GM12878 (cell line): Measurements from ENCODE around the gene NCMAP. TPM values are rescaled to one million over a fixed set of nuclear protein-coding genes. Genes with fewer than 3 reads are reported as not detected.
"Not testable (repeated sequence)": the region's sequence is repeated elsewhere in the genome, so short reads cannot be mapped to it uniquely, and the experiment has no call there.

Source experiments
- ATAC-seq: fragments of 200-7000 bp; cut with Tn5 transposase; 3 replicates; pipeline ENCODE4 v1.9.1; 2020; ENCODE audit warnings: mild to moderate bottlenecking, moderate library complexity
- BruUV-seq: library from RNA; stranded (reverse); fragments of 400-500 nt; replicated peaks from 2 replicates; lab custom pipeline; 2021; lab: Mats Ljungman, UMichigan
- CTCF ChIA-PET: fragments of 300-600 bp; sonication (Branson Sonifier 250); formaldehyde crosslinking; extraction: SDS; loops from one replicate; lab custom pipeline; 2021; ENCODE audit warnings: inconsistent platforms; lab: Yijun Ruan, JAX
- POLR2A ChIA-PET: fragments of 350-600 bp; formaldehyde crosslinking; extraction: SDS; loops from one replicate; lab custom pipeline; 2021; ENCODE audit warnings: inconsistent platforms; lab: Charles Lee
- RAD21 ChIA-PET: fragments of 300-600 bp; sonication (Branson Sonifier 250); formaldehyde crosslinking; loops from one replicate; lab custom pipeline; 2023; ENCODE audit warnings: antibody characterized with exemption; ENCODE audit not compliant: unreplicated experiment; lab: Charles Lee
- SMC1A ChIA-PET: fragments of 300-600 bp; sonication (Branson Sonifier 250); formaldehyde crosslinking; loops from one replicate; lab custom pipeline; 2023; ENCODE audit not compliant: unreplicated experiment, uncharacterized antibody; lab: Charles Lee
- DNase-seq: peaks from one replicate; pipeline ENCODE4 v3.0.0-alpha.2; 2011; ENCODE audit warnings: low read depth, low spot score
- FAIRE-seq: peaks from 3 replicates; lab custom pipeline; 2011; peaks lifted over from hg19 to GRCh38; lab: Jason Lieb, UNC
- H2AFZ ChIP-seq: 2 replicates; pipeline ENCODE4 v1.6.0; 2011; ENCODE audit warnings: low read depth, low read length, control low read depth; ENCODE audit not compliant: control insufficient read depth
- H3K27ac ChIP-seq: 2 replicates; pipeline ENCODE4 v1.5.1; 2011; ENCODE audit warnings: control low read depth; ENCODE audit not compliant: control insufficient read depth, insufficient read depth
- H3K27me3 ChIP-seq, 2 experiments: replicated peaks in 1 of 2; 2 replicates each; pipeline versions ENCODE4 v1.6.0 to v1.6.1; 2011; ENCODE audit warnings: low read length in 1 of 2; ENCODE audit not compliant: control insufficient read depth in 2 of 2, insufficient read depth in 2 of 2
- H3K36me3 ChIP-seq, 2 experiments: 2 replicates each; pipeline ENCODE4 v1.5.1; 2011; ENCODE audit warnings: low read length in 1 of 2; ENCODE audit not compliant: control insufficient read depth in 2 of 2, insufficient read depth in 2 of 2
- H3K4me1 ChIP-seq: 2 replicates; pipeline ENCODE4 v1.6.1; 2011; ENCODE audit warnings: mild to moderate bottlenecking, low read length, moderate library complexity, mixed read lengths; ENCODE audit not compliant: control insufficient read depth, insufficient read depth
- H3K4me2 ChIP-seq: 2 replicates; pipeline ENCODE4 v1.6.0; 2011; ENCODE audit warnings: control low read depth; ENCODE audit not compliant: control insufficient read depth, insufficient read depth
- H3K4me3 ChIP-seq: fragments of 200-600 bp; sonication (generic); 2 replicates; pipeline ENCODE4 v1.5.1; 2016
- H3K79me2 ChIP-seq: 2 replicates; pipeline ENCODE4 v1.6.0; 2011; ENCODE audit warnings: low read length; ENCODE audit not compliant: control insufficient read depth, insufficient read depth
- H3K9ac ChIP-seq: 2 replicates; pipeline ENCODE4 v1.8.0; 2011; ENCODE audit warnings: low read length, control low read depth, mixed read lengths; ENCODE audit not compliant: control insufficient read depth, insufficient read depth
- H3K9me3 ChIP-seq: replicated peaks from 3 replicates; pipeline ENCODE4 v1.5.1; 2011; ENCODE audit warnings: mild to moderate bottlenecking, low read length; ENCODE audit not compliant: control insufficient read depth, insufficient read depth
- H4K20me1 ChIP-seq: 2 replicates; pipeline ENCODE4 v1.6.0; 2011; ENCODE audit not compliant: control insufficient read depth, insufficient read depth
- RB1 ChIP-seq: fragments of 450-650 bp; formaldehyde crosslinking; IDR thresholded peaks from 2 replicates; pipeline ENCODE4 v1.6.1; 2017; ENCODE audit warnings: mild to moderate bottlenecking, borderline replicate concordance
- WGBS: methylation state at CpG from one replicate; pipeline ENCODE4 v1.1.6; 2016; ENCODE audit warnings: low lambda C conversion rate; ENCODE audit not compliant: insufficient replicate concordance, insufficient coverage; ENCODE audit errors: missing lambda C conversion rate; 5-methylcytosine and 5-hydroxymethylcytosine counted together
- in situ Hi-C: fragments of 300-500 bp; cut with MboI; formaldehyde crosslinking; loops from 9 replicates; pipeline ENCODE4 v1.14.3; 2018; ENCODE audit warnings: mixed read lengths
- intact Hi-C: fragments of 100-400 bp; cut with micrococcal nuclease; formaldehyde crosslinking; loops from one replicate; pipeline ENCODE4 v1.14.2; 2022; ENCODE audit not compliant: unreplicated experiment
- polyA plus RNA-seq, 11 experiments: library from polyadenylated mRNA; depleted of rRNA in 4 of 11; unstranded in 6 of 11; stranded (reverse) in 5 of 11; fragments of >200 nt; fragmentation: Nextera tagmentation in 4 of 11; fragmentation: Illumina TruSeq in 1 of 11; extraction: Ambion mirVana in 4 of 11; extraction: Trizol in 1 of 11; gene quantifications; 1 replicate in 1 of 11; 2 replicates in 10 of 11; pipeline versions ENCODE4 v1.2.1 to v1.2.3, GENCODE V29; 2011 to 2016; ENCODE audit warnings: inconsistent platforms in 2 of 11, missing spikeins in 2 of 11, low read depth in 1 of 11
- total RNA-seq, 4 experiments: library from RNA; depleted of rRNA in 3 of 4; stranded (reverse); fragments of >200 nt in 3 of 4; fragmentation: Illumina TruSeq in 1 of 4; extraction: Trizol in 1 of 4; gene quantifications; 2 replicates each; pipeline versions ENCODE4 v1.2.1 to v1.2.3, GENCODE V29; 2013 to 2021
- TF ChIP-seq, protein P1 (sequence below): fragments of 450-650 bp; IDR thresholded peaks from 2 replicates; pipeline ENCODE4 v1.6.1; 2017; ENCODE audit warnings: low read depth, mild to moderate bottlenecking, moderate library complexity

NCMAP gene
- total and polyA plus RNA-seq, 10 of the 15 experiments (the other 5 are each of a cell fraction or from before 2014, with no cell fraction given): not detected

DNA sequence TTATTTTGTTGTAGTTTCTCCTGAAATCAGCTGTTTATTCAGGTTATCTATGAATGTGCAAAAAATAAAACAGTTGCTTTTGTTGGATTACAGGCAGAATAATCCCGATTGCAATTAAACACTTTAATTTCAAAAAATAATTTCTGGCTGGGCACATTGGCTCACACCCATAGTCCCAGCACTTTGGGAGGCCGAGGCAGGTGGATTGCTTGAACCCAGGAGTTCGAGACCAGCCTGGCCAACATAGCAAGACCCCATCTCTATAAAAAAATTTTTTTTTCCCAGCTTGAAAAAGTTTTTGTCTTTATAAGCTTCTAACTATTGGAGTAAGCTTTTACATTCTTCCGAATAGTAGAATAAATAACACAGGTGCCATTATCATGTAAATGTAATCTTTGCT is 38.0 kb upstream of the NCMAP start:
- no peaks in the 10 kb centered on the region; a peak in 2 of 4 replicates for H3K27me3 ChIP-seq
- ChIA-PET POLR2A (no interaction called here), CTCF (interaction anchor here (0.7 to 1.5 kb wide), 3 partner anchors 11 to 1173 kb away, joined by 3 to 6 read pairs (median 5); no protein-coding TSS in a partner anchor), SMC1A (interaction anchor here (0.7 to 1.4 kb wide), 2 partner anchors 8 to 9 kb away, joined by 3 to 5 read pairs; no protein-coding TSS in a partner anchor), RAD21 (no interaction called here)
- FAIRE-seq (no peak), DNase-seq (no peak), ATAC-seq (no peak)
- TF ChIP-seq, protein P1, sequence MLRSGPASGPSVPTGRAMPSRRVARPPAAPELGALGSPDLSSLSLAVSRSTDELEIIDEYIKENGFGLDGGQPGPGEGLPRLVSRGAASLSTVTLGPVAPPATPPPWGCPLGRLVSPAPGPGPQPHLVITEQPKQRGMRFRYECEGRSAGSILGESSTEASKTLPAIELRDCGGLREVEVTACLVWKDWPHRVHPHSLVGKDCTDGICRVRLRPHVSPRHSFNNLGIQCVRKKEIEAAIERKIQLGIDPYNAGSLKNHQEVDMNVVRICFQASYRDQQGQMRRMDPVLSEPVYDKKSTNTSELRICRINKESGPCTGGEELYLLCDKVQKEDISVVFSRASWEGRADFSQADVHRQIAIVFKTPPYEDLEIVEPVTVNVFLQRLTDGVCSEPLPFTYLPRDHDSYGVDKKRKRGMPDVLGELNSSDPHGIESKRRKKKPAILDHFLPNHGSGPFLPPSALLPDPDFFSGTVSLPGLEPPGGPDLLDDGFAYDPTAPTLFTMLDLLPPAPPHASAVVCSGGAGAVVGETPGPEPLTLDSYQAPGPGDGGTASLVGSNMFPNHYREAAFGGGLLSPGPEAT: no peak
- TF ChIP-seq RB1: no peak
- no peak overlapping the region for H3K9ac ChIP-seq
- H3K79me2 ChIP-seq: no peaks in the 10 kb centered on the region
- no TSS peak for BruUV-seq
- no peaks in the 10 kb centered on the region for H3K9me3 ChIP-seq
- H3K4me1 ChIP-seq: no peaks in the 10 kb centered on the region
- H3K4me2 ChIP-seq: no peak overlapping the region
- H3K4me3 ChIP-seq: no peak overlapping the region
- H4K20me1 ChIP-seq: no peaks in the 10 kb centered on the region
- in situ Hi-C loops: no loop called here
- WGBS: 43% methylated on average over 4 of the region's 4 CpGs
- H3K36me3 ChIP-seq: no peaks in the 10 kb centered on the region
- intact Hi-C loops: no loop called here
- H3K27ac ChIP-seq: no peak overlapping the region
- no peak overlapping the region for H2AFZ ChIP-seq

DNA sequence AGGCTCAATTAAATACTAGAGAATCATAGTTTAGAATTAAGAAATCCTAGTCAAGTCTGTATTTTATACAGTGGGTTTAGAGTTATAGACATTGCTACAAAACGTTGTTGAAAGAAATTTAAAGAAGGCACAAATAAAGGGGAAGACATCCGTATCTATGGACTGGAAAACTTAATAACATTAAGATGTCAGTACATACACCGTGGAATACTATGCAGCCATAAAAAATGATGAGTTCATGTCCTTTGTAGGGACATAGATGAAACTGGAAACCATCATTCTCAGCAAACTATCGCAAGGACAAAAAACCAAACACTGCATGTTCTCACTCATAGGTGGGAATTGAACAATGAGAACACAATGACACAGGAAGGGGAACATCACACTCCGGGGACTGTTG is 35.6 kb upstream of the NCMAP start:
- H3K36me3 ChIP-seq, H4K20me1 ChIP-seq, H3K79me2 ChIP-seq, ATAC-seq, H3K4me2 ChIP-seq, H2AFZ ChIP-seq, H3K4me1 ChIP-seq, DNase-seq, in situ Hi-C loops, POLR2A ChIA-PET, H3K9me3 ChIP-seq, H3K4me3 ChIP-seq, CTCF ChIA-PET, H3K27ac ChIP-seq, RAD21 ChIA-PET, BruUV-seq, intact Hi-C loops, H3K27me3 ChIP-seq, FAIRE-seq, SMC1A ChIA-PET, H3K9ac ChIP-seq: not testable (repeated sequence)
- 46% methylated on average over 4 of the region's 5 CpGs for WGBS
